CD4-positive, alpha-beta T cell (primary cell): ENCODE measurements around the gene CPNE7. TPM values are rescaled to one million over a fixed set of nuclear protein-coding genes. Genes with fewer than 3 reads are reported as not detected.
A peak's percentile ranks its signal among the peaks of the same experiment; 100 is the strongest.

Source experiments
- ATAC-seq: fragments of 200-7000 bp; cut with Tn5 transposase; one replicate; pipeline ENCODE4 v1.10.0; 2022; ENCODE audit warnings: mild to moderate bottlenecking; ENCODE audit not compliant: poor library complexity
- CTCF ChIA-PET: fragments of 350-600 bp; sonication (Branson Sonifier 250); formaldehyde crosslinking; loops from one replicate; lab custom pipeline; 2021; ENCODE audit warnings: antibody characterized with exemption, inconsistent platforms; lab: Charles Lee
- POLR2A ChIA-PET: fragments of 350-600 bp; sonication (Branson Sonifier 250); formaldehyde crosslinking; loops from one replicate; lab custom pipeline; 2021; ENCODE audit warnings: antibody characterized with exemption, inconsistent platforms; lab: Charles Lee
- DNase-seq, 14 experiments: peaks; one replicate each; pipeline ENCODE4 v3.0.0-alpha.2; 2013 to 2020; ENCODE audit warnings: mixed read lengths in 2 of 14
- H3K27ac ChIP-seq, 2 donors: one replicate each; pipeline versions ENCODE4 v1.5.1 to v1.7.0; 2013; ENCODE audit warnings: low read length in 2 of 2, low read depth in 1 of 2, mild to moderate bottlenecking in 1 of 2
- H3K27me3 ChIP-seq, 2 experiments: 1 replicate in 1 of 2; 2 replicates in 1 of 2; pipeline versions ENCODE4 v1.6.1 to v1.7.0; 2013; ENCODE audit warnings: low read length in 2 of 2, control low read depth in 1 of 2, mild to moderate bottlenecking in 1 of 2, moderate library complexity in 1 of 2; ENCODE audit not compliant: insufficient read depth in 2 of 2, control insufficient read depth in 1 of 2
- H3K36me3 ChIP-seq: one replicate; pipeline ENCODE4 v1.6.1; 2013; ENCODE audit warnings: low read length, control low read depth; ENCODE audit not compliant: insufficient read depth
- H3K4me1 ChIP-seq: one replicate; pipeline ENCODE4 v1.6.1; 2013; ENCODE audit warnings: low read length, control low read depth; ENCODE audit not compliant: insufficient read depth
- H3K4me3 ChIP-seq: one replicate; pipeline ENCODE4 v1.5.1; 2013; ENCODE audit warnings: mild to moderate bottlenecking, low read length, moderate library complexity
- H3K9me3 ChIP-seq, 2 experiments: 1 replicate in 1 of 2; 2 replicates in 1 of 2; pipeline versions ENCODE4 v1.6.1 to v1.7.0; 2013; ENCODE audit warnings: low read length in 2 of 2, mild to moderate bottlenecking in 2 of 2, control low read depth in 1 of 2, moderate library complexity in 1 of 2; ENCODE audit not compliant: control insufficient read depth in 1 of 2, insufficient read depth in 1 of 2
- H3K27ac Mint-ChIP-seq: one replicate; pipeline ENCODE4 v1.8.0; 2020; ENCODE audit warnings: mixed read lengths
- H3K27me3 Mint-ChIP-seq: one replicate; pipeline ENCODE4 v1.8.0; 2021; ENCODE audit warnings: mixed read lengths
- H3K36me3 Mint-ChIP-seq: one replicate; pipeline ENCODE4 v1.8.0; 2021; ENCODE audit warnings: low read depth, mixed read lengths
- H3K4me1 Mint-ChIP-seq: one replicate; pipeline ENCODE4 v1.8.0; 2021; ENCODE audit warnings: low read depth, mixed read lengths
- H3K4me3 Mint-ChIP-seq: one replicate; pipeline ENCODE4 v1.8.0; 2020; ENCODE audit warnings: mild to moderate bottlenecking, mixed read lengths
- H3K9me3 Mint-ChIP-seq: one replicate; pipeline ENCODE4 v1.8.0; 2020; ENCODE audit warnings: mixed read lengths
- CTCF ChIP-seq: fragments of 200-600 bp; IDR thresholded peaks from one replicate; pipeline ENCODE4 v1.8.0; 2022; ENCODE audit warnings: antibody characterized with exemption, mild to moderate bottlenecking
- intact Hi-C, 2 experiments: fragments of 100-400 bp; cut with DNase I in 1 of 2; cut with micrococcal nuclease in 1 of 2; formaldehyde crosslinking; loops; one replicate each; pipeline versions ENCODE4 v1.15.1 to v1.9.0; 2023 to 2025; cut with DNase I, micrococcal nuclease
- total RNA-seq, 174 experiments: library from RNA in 2 of 174; stranded (reverse) in 2 of 174; gene quantifications; one replicate each; pipeline ENCODE4 v1.2.3 and lab custom pipeline; 2021 to 2026

Gene CPNE7
- total RNA-seq, 2 experiments from 2014 or later = 1.0 to 1.3 TPM

GRCh38 chr16:89563639-89564392, 11.7 kb upstream of the CPNE7 start:
- no peak for TF ChIP-seq CTCF
- H3K27ac Mint-ChIP-seq = peak overlapping the region; percentile 82
- Histone ChIP-seq H3K27me3 (peaks cover 0 to 3% of the 10 kb centered on the region in 2 experiments), H3K36me3 (peaks cover 39% of the 10 kb centered on the region), H3K27ac (no peak overlapping the region), H3K4me3 (no peak overlapping the region), H3K4me1 (peaks cover 64% of the 10 kb centered on the region), H3K9me3 (peaks cover 0 to 5% of the 10 kb centered on the region in 2 experiments)
- H3K4me3 Mint-ChIP-seq = peak overlapping the region; percentile 79
- H3K4me1 Mint-ChIP-seq = peaks cover 63% of the 10 kb centered on the region
- POLR2A ChIA-PET = interaction anchor here (1.2 to 3.2 kb wide), 4 partner anchors 15 to 248 kb away, joined by 3 to 11 read pairs (median 4); partner anchors contain the start of gene SPG7
- DNase-seq (no peak), ATAC-seq (no peak)
- H3K27me3 Mint-ChIP-seq = no peaks in the 10 kb centered on the region
- intact Hi-C loops = loop anchor here (5.0 kb wide), 2 partner anchors 77 to 93 kb away; partner anchors contain the start of genes CHMP1A (in 1 of the 2) and SPATA33 (in 1 of the 2)
- H3K36me3 Mint-ChIP-seq = peaks cover 62% of the 10 kb centered on the region
- CTCF ChIA-PET = no interaction called here
- H3K9me3 Mint-ChIP-seq = no peaks in the 10 kb centered on the region

- ATAC-seq = no peak
- ChIA-PET CTCF (no interaction called here), POLR2A (interaction anchor here (0.9 to 3.2 kb wide), 5 partner anchors 15 to 317 kb away, joined by 3 to 11 read pairs (median 4); partner anchors contain the start of gene SPG7)
- H3K27ac Mint-ChIP-seq = peak overlapping the region; percentile 82
- DNase-seq = peak in 3 of 14 experiments; percentile 9 to 31 (median 14)
- peaks cover 61% of the 10 kb centered on the region for H3K36me3 Mint-ChIP-seq
- peak overlapping the region; percentile 79 for H3K4me3 Mint-ChIP-seq
- H3K9me3 Mint-ChIP-seq = no peaks in the 10 kb centered on the region
- Histone ChIP-seq H3K27me3 (peaks cover 0 to 3% of the 10 kb centered on the region in 2 experiments), H3K36me3 (peaks cover 39% of the 10 kb centered on the region), H3K27ac (no peak overlapping the region), H3K4me1 (peaks cover 58% of the 10 kb centered on the region), H3K4me3 (no peak overlapping the region), H3K9me3 (peaks cover 0 to 5% of the 10 kb centered on the region in 2 experiments)
- no peaks in the 10 kb centered on the region for H3K27me3 Mint-ChIP-seq
- no peak for TF ChIP-seq CTCF
- H3K4me1 Mint-ChIP-seq = peaks cover 59% of the 10 kb centered on the region
- intact Hi-C loops = loop anchor here (5.0 kb wide), 2 partner anchors 77 to 93 kb away; partner anchors contain the start of genes CHMP1A (in 1 of the 2) and SPATA33 (in 1 of the 2)
Measured at GRCh38 chr16:89564476-89565255, 10.9 kb upstream of the CPNE7 start.

GRCh38 chr16:89565256-89565505, 10.4 kb upstream of the CPNE7 start:
- peaks cover 0 to 5% of the 10 kb centered on the region in 2 experiments for H3K9me3 ChIP-seq
- H3K27ac ChIP-seq = no peak overlapping the region
- Mint-ChIP-seq H3K27me3 (no peaks in the 10 kb centered on the region), H3K9me3 (no peaks in the 10 kb centered on the region), H3K27ac (peak overlapping the region; percentile 82), H3K36me3 (peaks cover 56% of the 10 kb centered on the region), H3K4me3 (peak overlapping the region; percentile 79), H3K4me1 (peaks cover 56% of the 10 kb centered on the region)
- intact Hi-C loops = no loop called here
- peaks cover 39% of the 10 kb centered on the region for H3K36me3 ChIP-seq
- ATAC-seq (no peak), DNase-seq (peak in 1 of 14 experiments; percentile 8)
- ChIA-PET CTCF (no interaction called here), POLR2A (interaction anchor here (0.9 kb wide), 1 partner anchor 318 kb away, joined by 3 read pairs; no protein-coding TSS in a partner anchor)
- peaks cover 0 to 3% of the 10 kb centered on the region in 2 experiments for H3K27me3 ChIP-seq
- H3K4me3 ChIP-seq = no peak overlapping the region
- TF ChIP-seq CTCF = no peak
- H3K4me1 ChIP-seq = peaks cover 54% of the 10 kb centered on the region
